ENCODE data around the gene B3GNT9. TPM values are rescaled to one million over a fixed set of nuclear protein-coding genes. Genes with fewer than 3 reads are reported as not detected.

B3GNT9 gene
- total RNA-seq, 2 donors from 2014 or later = 7.2 to 11.0 TPM

DNA sequence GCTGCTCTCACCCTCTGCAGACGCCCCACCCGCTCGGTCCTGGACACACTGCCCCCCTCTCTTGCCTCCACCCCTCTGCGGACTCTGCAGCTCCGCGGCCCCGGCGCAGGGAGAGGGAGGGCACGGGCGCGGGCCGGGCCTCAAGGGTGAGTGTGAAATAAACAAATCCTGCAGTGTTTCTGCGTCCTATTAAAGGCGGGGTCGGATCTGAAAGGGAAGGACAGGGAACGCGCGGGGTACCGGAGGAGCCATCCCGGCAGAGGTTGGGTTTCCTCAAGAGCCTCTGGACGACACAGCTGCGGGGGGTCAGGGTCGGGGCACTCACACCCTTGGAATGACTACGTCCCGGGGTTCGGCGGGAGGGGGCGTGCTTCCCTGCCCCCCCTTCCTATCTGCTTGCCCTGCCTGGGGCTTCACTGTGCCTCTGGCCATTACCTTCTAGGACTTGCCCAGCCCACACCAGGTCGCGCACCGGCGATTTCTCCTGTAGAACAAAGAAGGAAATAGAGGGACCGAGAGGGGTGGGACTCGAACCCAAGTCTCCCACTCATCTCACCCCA lies 13.3 kb upstream of the B3GNT9 start:
- H3K27me3 ChIP-seq (ENCODE audit: control insufficient read depth, insufficient read depth, low read length, poor library complexity, severe bottlenecking) = peaks cover 100% of the 10 kb centered on the region

DNA sequence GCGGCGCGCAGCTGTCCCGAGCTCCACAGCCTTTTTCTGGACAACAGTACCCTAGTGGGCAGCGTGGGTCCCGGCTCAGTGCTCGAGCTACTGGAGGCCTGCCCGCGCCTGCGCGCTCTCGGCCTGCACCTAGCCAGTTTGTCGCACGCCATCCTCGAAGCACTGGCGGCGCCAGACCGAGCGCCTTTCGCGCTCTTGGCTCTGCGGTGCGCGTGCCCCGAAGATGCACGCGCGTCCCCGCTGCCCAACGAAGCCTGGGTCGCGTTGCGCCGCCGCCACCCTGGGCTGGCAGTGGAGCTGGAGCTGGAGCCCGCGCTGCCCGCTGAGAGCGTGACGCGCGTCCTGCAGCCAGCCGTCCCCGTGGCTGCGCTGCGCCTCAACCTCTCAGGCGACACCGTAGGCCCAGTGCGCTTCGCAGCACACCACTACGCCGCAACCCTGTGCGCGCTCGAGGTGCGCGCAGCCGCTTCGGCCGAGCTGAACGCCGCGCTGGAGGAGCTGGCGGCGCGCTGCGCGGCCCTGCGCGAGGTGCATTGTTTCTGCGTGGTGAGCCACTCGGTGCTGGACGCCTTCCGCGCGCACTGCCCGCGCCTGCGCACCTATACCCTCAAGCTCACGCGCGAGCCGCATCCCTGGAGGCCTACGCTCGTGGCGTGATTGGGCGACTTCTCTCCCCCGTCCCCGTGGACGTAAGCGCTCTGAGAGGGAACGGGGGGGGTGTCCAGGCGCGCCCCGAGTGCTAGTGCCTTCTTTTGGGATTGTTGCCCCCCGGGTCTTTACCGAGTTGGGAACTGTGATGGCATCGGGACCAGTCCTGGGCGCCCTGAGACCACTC lies 12.6 kb upstream of the B3GNT9 start:
- no peaks in the 10 kb centered on the region for H3K4me1 ChIP-seq (ENCODE audit: control insufficient read depth, insufficient read depth, low read length)
- WGBS, 2 experiments (ENCODE audit: insufficient coverage in 1 of 2, insufficient read length in 1 of 2) = 2 to 3% methylated on average over 43 to 99 of the region's 99 CpGs
- Mint-ChIP-seq H3K27me3 (ENCODE audit: insufficient read depth) (peaks cover 97% of the 10 kb centered on the region), H3K27ac (no peak overlapping the region), H3K36me3 (ENCODE audit: low read depth) (no peaks in the 10 kb centered on the region), H3K4me3 (peak overlapping the region; percentile 21), H3K4me1 (no peaks in the 10 kb centered on the region), H3K9me3 (peaks cover 2% of the 10 kb centered on the region)
- no peaks in the 10 kb centered on the region for H3K36me3 ChIP-seq (ENCODE audit: control insufficient read depth, insufficient read depth, low read length)
- no peaks in the 10 kb centered on the region for H3K9me3 ChIP-seq (ENCODE audit: control insufficient read depth, low read length)
- no peak overlapping the region for H3K27ac ChIP-seq (ENCODE audit: low read depth, low read length)
- DNase-seq = peak; percentile 82
- peak overlapping the region; percentile 66 for H3K4me3 ChIP-seq (ENCODE audit: low read length)
- no peak overlapping the region for H3K9ac ChIP-seq (ENCODE audit: extremely low read depth, low read length, poor library complexity, severe bottlenecking)
- peaks cover 100% of the 10 kb centered on the region for H3K27me3 ChIP-seq (ENCODE audit: control insufficient read depth, insufficient read depth, low read length, poor library complexity, severe bottlenecking)
- TF ChIP-seq, protein P1, sequence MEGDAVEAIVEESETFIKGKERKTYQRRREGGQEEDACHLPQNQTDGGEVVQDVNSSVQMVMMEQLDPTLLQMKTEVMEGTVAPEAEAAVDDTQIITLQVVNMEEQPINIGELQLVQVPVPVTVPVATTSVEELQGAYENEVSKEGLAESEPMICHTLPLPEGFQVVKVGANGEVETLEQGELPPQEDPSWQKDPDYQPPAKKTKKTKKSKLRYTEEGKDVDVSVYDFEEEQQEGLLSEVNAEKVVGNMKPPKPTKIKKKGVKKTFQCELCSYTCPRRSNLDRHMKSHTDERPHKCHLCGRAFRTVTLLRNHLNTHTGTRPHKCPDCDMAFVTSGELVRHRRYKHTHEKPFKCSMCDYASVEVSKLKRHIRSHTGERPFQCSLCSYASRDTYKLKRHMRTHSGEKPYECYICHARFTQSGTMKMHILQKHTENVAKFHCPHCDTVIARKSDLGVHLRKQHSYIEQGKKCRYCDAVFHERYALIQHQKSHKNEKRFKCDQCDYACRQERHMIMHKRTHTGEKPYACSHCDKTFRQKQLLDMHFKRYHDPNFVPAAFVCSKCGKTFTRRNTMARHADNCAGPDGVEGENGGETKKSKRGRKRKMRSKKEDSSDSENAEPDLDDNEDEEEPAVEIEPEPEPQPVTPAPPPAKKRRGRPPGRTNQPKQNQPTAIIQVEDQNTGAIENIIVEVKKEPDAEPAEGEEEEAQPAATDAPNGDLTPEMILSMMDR (conservative IDR thresholded peaks at IDR 0.05) = no peak

More for the DNA sequence above, 13.3 kb upstream of the B3GNT9 start:
- peak; percentile 66 for DNase-seq
- Mint-ChIP-seq H3K4me3 (peak overlapping the region; percentile 21), H3K36me3 (ENCODE audit: low read depth) (no peaks in the 10 kb centered on the region), H3K27me3 (ENCODE audit: insufficient read depth) (peaks cover 97% of the 10 kb centered on the region), H3K4me1 (no peaks in the 10 kb centered on the region), H3K9me3 (peaks cover 2% of the 10 kb centered on the region), H3K27ac (no peak overlapping the region)
- Histone ChIP-seq H3K4me1 (ENCODE audit: control insufficient read depth, insufficient read depth, low read length) (no peaks in the 10 kb centered on the region), H3K9me3 (ENCODE audit: control insufficient read depth, low read length) (no peaks in the 10 kb centered on the region), H3K36me3 (ENCODE audit: control insufficient read depth, insufficient read depth, low read length) (no peaks in the 10 kb centered on the region), H3K9ac (ENCODE audit: extremely low read depth, low read length, poor library complexity, severe bottlenecking) (no peak overlapping the region), H3K27ac (ENCODE audit: low read depth, low read length) (no peak overlapping the region), H3K4me3 (ENCODE audit: low read length) (peak overlapping the region; percentile 66)
- TF ChIP-seq, protein P1 (conservative IDR thresholded peaks at IDR 0.05) = no peak
- 0 to 4% methylated on average over 4 to 32 of the region's 34 CpGs for WGBS, 2 experiments (ENCODE audit: insufficient coverage in 1 of 2, insufficient read length in 1 of 2)

DNA sequence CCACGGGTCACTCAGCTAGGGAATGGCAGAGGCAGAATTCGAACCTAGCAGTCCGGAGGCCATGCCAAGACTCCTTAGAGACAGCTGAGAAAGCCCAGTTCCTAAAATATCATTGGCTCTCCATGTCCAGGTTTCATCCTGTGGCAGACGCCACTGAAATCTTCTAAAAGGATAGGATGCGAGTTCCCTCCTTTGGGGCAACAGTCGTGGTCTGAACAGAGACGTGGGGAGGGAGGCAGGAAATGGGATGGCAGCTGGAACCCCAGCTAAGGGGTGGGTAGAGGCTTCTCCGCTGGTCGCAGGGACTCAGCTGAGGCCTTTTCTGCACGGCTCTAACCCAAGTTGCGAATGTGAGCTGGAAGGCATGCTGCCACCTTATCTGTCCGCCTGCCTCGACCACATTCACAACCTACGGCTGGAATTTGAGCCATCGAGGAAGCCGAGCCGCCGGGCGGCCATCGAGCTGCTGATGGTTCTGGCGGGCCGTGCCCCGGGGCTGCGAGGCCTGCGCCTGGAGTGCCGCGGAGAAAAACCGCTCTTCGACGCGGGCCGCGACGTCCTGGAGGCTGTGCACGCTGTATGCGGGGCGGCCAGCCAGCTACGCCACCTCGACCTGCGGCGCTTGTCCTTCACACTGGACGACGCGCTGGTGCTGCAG lies 11.8 kb upstream of the B3GNT9 start:
- H3K27ac ChIP-seq (ENCODE audit: low read depth, low read length) = no peak overlapping the region
- no peaks in the 10 kb centered on the region for H3K36me3 ChIP-seq (ENCODE audit: control insufficient read depth, insufficient read depth, low read length)
- H3K27ac Mint-ChIP-seq = no peak overlapping the region
- peaks cover 2% of the 10 kb centered on the region for H3K9me3 Mint-ChIP-seq
- peaks cover 97% of the 10 kb centered on the region for H3K27me3 Mint-ChIP-seq (ENCODE audit: insufficient read depth)
- TF ChIP-seq, protein P1 (conservative IDR thresholded peaks at IDR 0.05) = no peak
- whole genome bisulfite sequencing, 2 experiments (ENCODE audit: insufficient coverage in 1 of 2, insufficient read length in 1 of 2) = 8 to 10% methylated on average over 31 to 44 of the region's 44 CpGs
- no peak for DNase-seq
- H3K36me3 Mint-ChIP-seq (ENCODE audit: low read depth) = no peaks in the 10 kb centered on the region
- H3K4me3 Mint-ChIP-seq = peak overlapping the region; percentile 21
- no peaks in the 10 kb centered on the region for H3K9me3 ChIP-seq (ENCODE audit: control insufficient read depth, low read length)
- H3K4me3 ChIP-seq (ENCODE audit: low read length) = peak overlapping the region; percentile 66
- H3K9ac ChIP-seq (ENCODE audit: extremely low read depth, low read length, poor library complexity, severe bottlenecking) = no peak overlapping the region
- no peaks in the 10 kb centered on the region for H3K4me1 ChIP-seq (ENCODE audit: control insufficient read depth, insufficient read depth, low read length)
- peaks cover 100% of the 10 kb centered on the region for H3K27me3 ChIP-seq (ENCODE audit: control insufficient read depth, insufficient read depth, low read length, poor library complexity, severe bottlenecking)
- H3K4me1 Mint-ChIP-seq = no peaks in the 10 kb centered on the region
